Subcutaneous abdominal adipose tissue (tissue), 5 donors: Measurements from ENCODE around the gene EPPIN.

Experiments
- H3K27ac ChIP-seq: one replicate; pipeline ENCODE4 v1.7.0; 2013; ENCODE audit warnings: low read depth, mild to moderate bottlenecking, inconsistent platforms, low read length, moderate library complexity
- H3K27me3 ChIP-seq, 5 donors: one replicate each; pipeline ENCODE4 v1.7.0; 2013; ENCODE audit warnings: low read length in 5 of 5, inconsistent platforms in 1 of 5; ENCODE audit not compliant: control insufficient read depth in 5 of 5, insufficient read depth in 4 of 5
- H3K36me3 ChIP-seq, 5 donors: one replicate each; pipeline ENCODE4 v1.7.0; 2013; ENCODE audit warnings: low read length in 5 of 5; ENCODE audit not compliant: control insufficient read depth in 5 of 5, insufficient read depth in 5 of 5
- H3K4me1 ChIP-seq, 5 donors: one replicate each; pipeline ENCODE4 v1.7.0; 2013; ENCODE audit warnings: low read length in 5 of 5, mild to moderate bottlenecking in 3 of 5, moderate library complexity in 1 of 5; ENCODE audit not compliant: control insufficient read depth in 5 of 5, insufficient read depth in 5 of 5
- H3K4me3 ChIP-seq, 5 donors: one replicate each; pipeline ENCODE4 v1.7.0; 2013; ENCODE audit warnings: low read length in 5 of 5, low read depth in 1 of 5
- H3K9ac ChIP-seq, 5 donors: one replicate each; pipeline ENCODE4 v1.7.0; 2013; ENCODE audit warnings: low read length in 5 of 5, mild to moderate bottlenecking in 4 of 5, moderate library complexity in 3 of 5
- H3K9me3 ChIP-seq, 5 donors: one replicate each; pipeline ENCODE4 v1.7.0; 2013; ENCODE audit warnings: low read length in 5 of 5; ENCODE audit not compliant: control insufficient read depth in 5 of 5
- donor health status: healthy.
- donor health status: healthy.
- donor health status: healthy.
- donor health status: healthy.
- donor health status: healthy.

EPPIN gene

DNA sequence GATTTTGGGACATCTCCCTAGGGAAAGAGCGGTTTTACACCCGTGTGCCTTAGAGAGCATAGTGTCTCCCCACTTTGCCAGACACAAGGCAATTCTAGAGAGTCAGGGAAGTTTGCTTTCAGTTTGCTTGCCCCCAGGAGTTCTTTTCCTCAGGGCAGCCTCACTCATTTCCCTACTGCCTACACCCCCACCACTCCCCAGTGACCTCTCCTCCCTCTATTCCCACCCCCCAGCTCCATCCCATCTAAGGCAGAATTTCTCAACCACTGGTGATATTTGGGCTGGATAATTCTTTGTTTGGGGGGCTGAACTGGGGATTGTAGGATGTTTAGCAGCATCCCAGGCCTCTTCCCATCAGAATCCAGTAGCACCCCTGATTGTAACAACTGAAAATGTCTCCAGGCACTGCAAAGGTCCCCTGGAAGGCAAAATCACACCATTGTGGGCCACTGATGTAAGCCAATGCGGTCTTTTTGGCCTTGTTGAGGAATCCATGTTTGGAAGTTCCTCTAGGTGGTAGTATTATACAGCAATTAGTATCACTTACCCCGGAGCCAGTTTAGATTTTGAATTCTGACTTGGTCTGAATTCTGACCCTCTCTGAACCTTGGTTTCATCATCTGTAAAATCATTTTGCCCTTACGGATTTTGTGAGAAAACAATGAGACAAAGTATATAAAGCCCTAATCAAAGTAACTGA, 1.3 kb downstream of the EPPIN start:
- peaks cover 0 to 3% (median 0%) of the 10 kb centered on the region in 5 donors for H3K4me1 ChIP-seq
- H3K9me3 ChIP-seq, result no peaks in the 10 kb centered on the region
- H3K27ac ChIP-seq, result no peak overlapping the region
- no peak overlapping the region for H3K9ac ChIP-seq
- peaks cover 0 to 8% (median 6%) of the 10 kb centered on the region in 5 donors for H3K27me3 ChIP-seq
- H3K36me3 ChIP-seq, result no peaks in the 10 kb centered on the region
- no peak overlapping the region for H3K4me3 ChIP-seq

- no peak overlapping the region for H3K27ac ChIP-seq
- peaks cover 0 to 3% (median 0%) of the 10 kb centered on the region in 5 donors for H3K4me1 ChIP-seq
- H3K9ac ChIP-seq, result no peak overlapping the region
- H3K27me3 ChIP-seq, result peaks cover 0 to 8% (median 6%) of the 10 kb centered on the region in 5 donors
- H3K36me3 ChIP-seq, result no peaks in the 10 kb centered on the region
- H3K4me3 ChIP-seq, result no peak overlapping the region
- H3K9me3 ChIP-seq, result no peaks in the 10 kb centered on the region
Observed at GRCh38 chr20:45545351-45545750, 1.9 kb downstream of the EPPIN start.

DNA sequence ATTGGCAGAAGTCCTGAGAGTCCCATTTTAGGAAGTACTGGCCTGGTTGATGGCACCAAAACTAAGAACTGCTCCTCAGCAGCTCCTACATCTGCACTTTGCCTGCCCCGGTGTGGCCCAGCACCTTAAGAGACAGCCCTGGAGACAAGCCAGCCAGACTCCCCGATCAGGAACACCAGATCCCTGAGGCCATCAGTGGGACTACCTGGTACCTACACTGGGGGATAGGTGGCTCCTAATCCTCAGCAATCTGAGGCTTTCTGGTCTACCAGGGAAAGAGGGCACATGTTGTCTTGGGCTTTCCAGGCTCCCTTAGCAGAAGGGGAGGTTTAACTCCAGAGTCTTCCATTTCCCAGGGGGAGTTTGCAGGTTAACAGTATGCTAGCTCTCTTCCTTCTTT, 7.8 kb downstream of the EPPIN start, which contains the start of gene WFDC6:
Gene WFDC6, minus strand, starts transcription at position 101 of the 400 bp plus-strand sequence. Its CDS starts 75 bp downstream, at position 26.
- Histone ChIP-seq H3K27me3 (peaks cover 7 to 21% (median 11%) of the 10 kb centered on the region in 5 donors), H3K36me3 (no peaks in the 10 kb centered on the region), H3K9ac (no peak within 1 kb of the TSS), H3K27ac (no peak within 1 kb of the TSS), H3K9me3 (no peaks in the 10 kb centered on the region), H3K4me1 (no peaks in the 10 kb centered on the region), H3K4me3 (no peak within 1 kb of the TSS)

DNA sequence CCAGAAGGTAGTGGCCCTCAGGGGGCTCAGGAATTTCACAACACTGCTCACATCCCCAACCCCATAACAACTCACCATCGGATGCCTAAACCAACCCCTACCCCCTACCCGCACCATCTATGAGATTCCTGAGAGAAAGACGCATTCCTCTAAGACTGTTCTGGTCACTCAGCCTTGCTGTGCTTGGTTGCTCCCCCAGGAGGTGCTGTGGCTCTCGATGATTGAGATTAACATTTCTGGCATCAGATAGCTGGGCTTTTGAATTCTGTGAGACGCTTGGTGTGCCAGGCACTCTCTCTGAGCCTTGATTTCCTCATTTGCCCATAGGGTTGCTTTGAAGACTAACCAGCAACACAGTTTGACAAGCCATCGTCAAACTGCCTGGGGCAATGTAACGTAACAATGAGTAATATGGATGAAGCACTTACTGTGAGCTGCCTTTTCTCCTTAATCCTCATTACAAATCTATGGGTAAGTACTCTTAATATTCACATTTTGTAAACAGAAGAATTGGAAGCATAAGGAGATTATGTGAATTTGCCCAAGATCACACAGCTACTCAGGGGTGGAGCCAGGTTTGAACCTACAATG, 8.9 kb downstream of the EPPIN start:
- H3K36me3 ChIP-seq, result no peaks in the 10 kb centered on the region
- no peak overlapping the region for H3K9ac ChIP-seq
- no peaks in the 10 kb centered on the region for H3K4me1 ChIP-seq
- H3K9me3 ChIP-seq, result no peaks in the 10 kb centered on the region
- no peak overlapping the region for H3K27ac ChIP-seq
- no peak overlapping the region for H3K4me3 ChIP-seq
- H3K27me3 ChIP-seq, result peaks cover 10 to 18% (median 11%) of the 10 kb centered on the region in 5 donors

DNA sequence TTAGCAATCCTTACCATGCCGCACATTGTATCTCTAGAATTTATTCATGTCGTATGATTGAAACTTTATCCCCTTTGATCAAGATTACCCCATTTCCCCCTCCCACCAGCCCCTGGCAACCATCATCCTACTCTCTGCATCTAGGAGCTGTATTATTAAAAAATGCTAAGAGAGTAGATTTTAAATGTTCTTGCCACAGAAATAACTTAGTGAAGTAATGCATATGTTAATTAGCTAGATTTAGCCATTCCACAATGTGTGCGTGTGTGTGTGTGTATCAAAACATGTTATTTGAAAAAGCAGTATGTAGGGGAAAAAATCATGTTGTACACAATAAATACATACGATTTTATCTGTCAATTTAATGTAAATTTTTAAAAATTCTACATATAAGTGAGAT, 19.9 kb downstream of the EPPIN start:
- Histone ChIP-seq H3K9me3 (no peaks in the 10 kb centered on the region), H3K36me3 (no peaks in the 10 kb centered on the region), H3K4me1 (no peaks in the 10 kb centered on the region), H3K9ac (no peak overlapping the region), H3K4me3 (no peak overlapping the region), H3K27ac (no peak overlapping the region), H3K27me3 (peaks cover 4 to 19% (median 12%) of the 10 kb centered on the region in 5 donors)

DNA sequence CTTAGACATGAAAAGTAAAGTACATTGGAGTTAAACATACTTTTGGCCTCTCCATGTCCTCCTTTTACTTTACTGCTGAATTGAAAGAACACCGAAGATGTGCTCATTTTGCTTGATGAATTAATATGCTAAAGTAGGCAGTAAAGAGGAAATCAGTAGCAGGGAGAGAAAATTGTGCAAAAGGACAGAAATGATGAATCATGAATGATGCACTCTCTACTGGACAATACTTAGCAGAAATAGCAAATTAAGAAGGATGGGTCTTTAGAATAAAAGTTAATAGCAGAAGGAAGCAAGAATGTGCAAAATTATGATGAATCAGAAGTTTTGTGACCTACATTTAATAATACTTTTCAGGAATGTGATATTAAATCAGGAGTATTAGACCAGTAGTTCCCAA, 23.4 kb downstream of the EPPIN start:
- H3K4me1 ChIP-seq, result no peaks in the 10 kb centered on the region
- no peak overlapping the region for H3K27ac ChIP-seq
- no peak overlapping the region for H3K9ac ChIP-seq
- H3K4me3 ChIP-seq, result no peak overlapping the region
- H3K27me3 ChIP-seq, result peaks cover 4 to 19% (median 12%) of the 10 kb centered on the region in 5 donors
- H3K9me3 ChIP-seq, result no peaks in the 10 kb centered on the region
- no peaks in the 10 kb centered on the region for H3K36me3 ChIP-seq

- Histone ChIP-seq H3K36me3 (no peaks in the 10 kb centered on the region), H3K9ac (no peak overlapping the region), H3K27me3 (peaks cover 0 to 6% (median 3%) of the 10 kb centered on the region in 5 donors), H3K9me3 (no peaks in the 10 kb centered on the region), H3K27ac (no peak overlapping the region), H3K4me1 (no peaks in the 10 kb centered on the region), H3K4me3 (no peak overlapping the region)
Observed at GRCh38 chr20:45518282-45518681, 28.9 kb downstream of the EPPIN start.

DNA sequence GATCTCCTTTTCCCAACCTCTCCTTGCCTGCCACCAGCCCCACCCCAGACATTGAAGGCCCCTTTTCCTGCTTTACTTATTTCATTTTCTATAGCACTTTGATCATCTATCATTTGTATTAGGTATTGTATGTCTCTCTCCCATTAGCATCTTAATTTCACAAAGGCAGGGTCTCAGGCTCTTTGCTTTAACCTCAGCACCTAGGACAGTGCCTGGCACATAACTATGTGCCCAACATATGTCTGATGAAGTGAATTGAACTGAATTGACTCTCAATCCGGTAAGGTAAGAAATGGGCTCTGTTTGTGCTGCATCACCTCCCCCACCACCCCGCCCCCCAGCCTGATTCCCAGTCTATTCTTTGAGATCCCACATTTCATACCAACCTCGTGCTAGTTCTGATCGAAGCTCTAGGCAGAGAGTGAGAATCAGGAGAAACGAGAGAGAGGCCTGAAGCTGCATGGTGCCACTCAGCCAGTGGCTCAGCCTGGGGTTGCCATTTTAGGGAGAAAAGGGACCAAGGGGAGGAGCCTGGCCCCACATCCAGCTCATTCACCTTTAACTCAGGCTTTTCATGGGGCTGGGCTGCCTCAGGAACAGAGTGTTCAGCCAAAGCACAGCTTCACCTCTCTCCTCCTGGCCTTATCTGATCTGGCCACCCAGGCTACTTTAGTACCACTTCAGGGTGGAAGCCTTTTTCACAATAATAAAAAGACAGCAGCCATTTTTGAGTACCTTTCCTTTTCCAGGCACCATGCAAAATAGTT, 31.9 kb downstream of the EPPIN start, which contains the start of gene SPINT3:
Gene SPINT3, minus strand, starts transcription at position 476 of the 767 bp plus-strand sequence. Its CDS starts 14 bp downstream, at position 462.
- Histone ChIP-seq H3K36me3 (no peaks in the 10 kb centered on the region), H3K9ac (no peak within 1 kb of the TSS), H3K27ac (no peak within 1 kb of the TSS), H3K4me1 (no peaks in the 10 kb centered on the region), H3K4me3 (no peak within 1 kb of the TSS), H3K27me3 (peaks cover 0 to 6% (median 0%) of the 10 kb centered on the region in 5 donors), H3K9me3 (no peaks in the 10 kb centered on the region)

DNA sequence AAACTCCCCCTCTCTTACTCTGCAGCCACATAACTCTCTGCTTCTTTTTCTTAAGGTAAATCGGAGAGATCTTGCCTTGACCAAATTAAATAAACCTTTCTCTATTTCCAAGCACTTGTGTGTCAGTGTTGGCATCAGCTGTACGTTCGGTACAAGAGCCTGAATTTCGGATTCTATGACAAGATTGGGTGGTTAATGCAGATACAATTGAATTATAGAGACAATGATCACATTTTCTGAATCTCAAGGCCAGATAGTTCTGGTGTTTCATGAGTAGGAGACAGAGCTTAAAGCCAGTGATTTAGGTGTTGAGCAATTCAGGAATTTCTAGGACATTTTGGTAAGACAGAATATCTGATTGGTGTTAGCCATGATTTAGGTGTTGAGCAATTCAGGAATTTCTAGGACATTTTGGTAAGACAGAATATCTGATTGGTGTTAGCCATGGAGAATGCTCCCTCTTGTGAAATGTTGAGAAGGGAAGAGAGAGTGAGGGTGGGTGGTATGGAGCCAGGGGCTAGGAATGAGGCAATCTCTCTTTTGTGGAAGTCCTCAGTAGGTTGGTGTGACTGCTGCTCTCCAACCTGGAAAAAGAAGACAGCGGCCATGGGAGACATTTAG, 36.8 kb downstream of the EPPIN start:
- H3K9me3 ChIP-seq, result no peaks in the 10 kb centered on the region
- no peaks in the 10 kb centered on the region for H3K36me3 ChIP-seq
- peaks cover 0 to 7% (median 3%) of the 10 kb centered on the region in 5 donors for H3K27me3 ChIP-seq
- H3K4me3 ChIP-seq, result no peak overlapping the region
- no peaks in the 10 kb centered on the region for H3K4me1 ChIP-seq
- H3K9ac ChIP-seq, result no peak overlapping the region
- H3K27ac ChIP-seq, result no peak overlapping the region
